ENCODE data around the gene RAE1. TPM values are rescaled to one million over a fixed set of nuclear protein-coding genes. Genes with fewer than 3 reads are reported as not detected.
A peak's percentile ranks its signal among the peaks of the same experiment; 100 is the strongest.

RAE1 gene
- total RNA-seq, 2 experiments from 2014 or later = 33.7 to 38.2 TPM

DNA sequence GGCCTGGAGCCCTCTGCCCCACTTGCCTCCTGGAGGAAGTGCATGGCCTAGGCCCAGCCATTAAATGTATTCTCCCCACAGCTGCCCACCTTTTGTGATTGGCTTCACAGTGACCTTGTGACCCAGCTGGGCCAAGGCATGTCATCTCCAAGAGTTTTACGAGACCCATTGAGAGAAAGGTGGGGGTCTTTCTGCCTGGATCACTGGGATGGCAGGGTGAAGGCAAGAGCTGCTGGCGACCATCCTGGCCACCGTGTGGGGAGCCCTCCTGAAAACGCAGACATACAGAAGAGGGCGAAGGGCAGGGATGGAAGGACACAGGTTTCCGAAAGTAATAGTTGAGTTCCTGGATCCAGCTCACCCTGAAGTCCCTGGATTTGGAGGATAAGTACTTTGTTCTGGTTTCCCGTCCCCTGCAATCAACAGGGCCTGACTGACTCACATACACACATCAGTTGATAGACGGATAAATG lies 33.7 kb upstream of the RAE1 start:
- H3K4me3 Mint-ChIP-seq = no peak overlapping the region
- no peak overlapping the region for H3K27ac Mint-ChIP-seq
- no peak for DNase-seq
- peaks cover 22% of the 10 kb centered on the region for H3K27me3 Mint-ChIP-seq
- H3K9me3 Mint-ChIP-seq = no peaks in the 10 kb centered on the region
- ChIA-PET POLR2A (no interaction called here), CTCF (no interaction called here)
- intact Hi-C loops (cut with micrococcal nuclease) = no loop called here
- no peaks in the 10 kb centered on the region for H3K36me3 Mint-ChIP-seq
- H3K4me1 Mint-ChIP-seq (ENCODE audit: low read depth) = no peaks in the 10 kb centered on the region

GRCh38 chr20:57317789-57318371 lies 33.2 kb upstream of the RAE1 start:
- Mint-ChIP-seq H3K9me3 (no peaks in the 10 kb centered on the region), H3K36me3 (no peaks in the 10 kb centered on the region), H3K4me3 (no peak overlapping the region), H3K27me3 (peaks cover 27% of the 10 kb centered on the region), H3K4me1 (ENCODE audit: low read depth) (no peaks in the 10 kb centered on the region), H3K27ac (no peak overlapping the region)
- POLR2A ChIA-PET = no interaction called here
- DNase-seq = peak; percentile 9
- intact Hi-C loops (cut with micrococcal nuclease) = no loop called here
- CTCF ChIA-PET = no interaction called here

- Mint-ChIP-seq H3K9me3 (peaks cover 4% of the 10 kb centered on the region), H3K27ac (no peak overlapping the region)
- POLR2A ChIA-PET = no interaction called here
Observed at GRCh38 chr20:57319584-57319983, 31.5 kb upstream of the RAE1 start.

DNA sequence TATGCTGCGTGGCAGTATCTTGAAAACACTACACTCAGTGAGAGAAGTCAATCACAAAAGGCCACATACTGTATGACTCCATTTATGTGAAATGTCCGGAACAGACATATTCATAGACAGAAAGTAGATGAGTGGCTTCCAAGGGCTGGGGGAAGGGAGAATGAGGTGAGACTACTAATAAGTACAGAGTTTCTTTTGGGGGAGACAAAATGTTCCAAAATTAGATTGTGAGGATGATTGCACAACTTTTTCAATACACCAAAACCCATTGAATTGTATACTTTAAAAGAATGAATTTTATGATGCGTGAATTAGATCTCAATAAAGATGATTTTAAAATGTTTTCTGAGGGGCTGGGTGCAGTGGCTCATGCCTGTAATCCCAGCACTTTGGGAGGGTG lies 30.7 kb upstream of the RAE1 start:
- no peak for DNase-seq
- Mint-ChIP-seq H3K9me3 (peaks cover 9% of the 10 kb centered on the region), H3K36me3 (no peaks in the 10 kb centered on the region), H3K4me1 (ENCODE audit: low read depth) (no peaks in the 10 kb centered on the region), H3K27ac (no peak overlapping the region), H3K27me3 (peaks cover 40% of the 10 kb centered on the region), H3K4me3 (no peak overlapping the region)
- ChIA-PET CTCF (no interaction called here), POLR2A (no interaction called here)
- intact Hi-C loops (cut with micrococcal nuclease) = no loop called here

More at GRCh38 chr20:57319584-57319983, 31.5 kb upstream of the RAE1 start:
- no peak for DNase-seq
- intact Hi-C loops (cut with micrococcal nuclease) = no loop called here
- no peaks in the 10 kb centered on the region for H3K4me1 Mint-ChIP-seq (ENCODE audit: low read depth)
- no peak overlapping the region for H3K4me3 Mint-ChIP-seq
- CTCF ChIA-PET = no interaction called here
- peaks cover 32% of the 10 kb centered on the region for H3K27me3 Mint-ChIP-seq
- H3K36me3 Mint-ChIP-seq = no peaks in the 10 kb centered on the region

DNA sequence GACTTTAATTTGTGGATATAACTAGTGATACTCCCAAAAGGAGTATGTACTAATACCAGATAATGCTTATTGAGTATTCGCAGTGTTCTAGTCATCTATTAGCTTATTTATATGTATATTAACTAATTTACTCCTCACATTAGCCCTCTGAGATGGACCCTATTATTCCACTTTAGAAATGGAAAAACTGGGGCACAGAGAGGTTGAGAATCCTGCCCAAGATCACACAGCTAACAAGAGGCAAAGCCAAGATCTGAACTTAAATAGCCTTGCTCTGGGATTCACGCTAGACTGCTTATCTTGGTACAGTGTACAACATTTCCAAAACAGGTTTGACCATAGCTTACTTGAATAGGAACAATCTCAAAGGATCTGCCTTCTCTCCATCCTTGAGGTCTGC lies 29.9 kb upstream of the RAE1 start:
- no peak overlapping the region for H3K27ac Mint-ChIP-seq
- ChIA-PET POLR2A (no interaction called here), CTCF (no interaction called here)
- H3K36me3 Mint-ChIP-seq = no peaks in the 10 kb centered on the region
- peaks cover 9% of the 10 kb centered on the region for H3K9me3 Mint-ChIP-seq
- H3K4me3 Mint-ChIP-seq = no peak overlapping the region
- H3K4me1 Mint-ChIP-seq (ENCODE audit: low read depth) = no peaks in the 10 kb centered on the region
- intact Hi-C loops (cut with micrococcal nuclease) = no loop called here
- H3K27me3 Mint-ChIP-seq = peaks cover 41% of the 10 kb centered on the region
- DNase-seq = no peak

DNA sequence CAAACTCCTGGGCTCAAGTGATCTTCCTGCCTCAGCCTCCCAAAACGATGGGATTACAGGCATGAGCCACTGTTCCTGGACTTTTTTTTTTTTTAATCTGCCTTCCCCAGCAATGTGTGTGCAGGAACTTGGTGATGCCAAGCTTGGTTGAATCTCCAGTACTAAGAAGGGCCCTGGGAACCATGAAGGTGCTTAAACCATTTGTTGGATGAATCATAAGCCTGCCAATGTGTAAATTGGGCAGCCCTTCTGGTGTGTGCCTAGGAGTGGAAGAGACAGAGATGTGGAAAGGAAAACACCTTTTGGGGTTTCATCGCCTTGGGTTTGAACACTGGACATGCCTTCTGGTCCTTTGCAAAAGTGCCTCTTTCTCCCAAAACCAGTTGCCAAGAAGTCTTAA lies 28.6 kb upstream of the RAE1 start:
- ChIA-PET CTCF (no interaction called here), POLR2A (no interaction called here)
- Mint-ChIP-seq H3K4me1 (ENCODE audit: low read depth) (no peaks in the 10 kb centered on the region), H3K27me3 (peaks cover 44% of the 10 kb centered on the region), H3K9me3 (peaks cover 9% of the 10 kb centered on the region), H3K4me3 (no peak overlapping the region), H3K27ac (no peak overlapping the region), H3K36me3 (no peaks in the 10 kb centered on the region)
- intact Hi-C loops (cut with micrococcal nuclease) = no loop called here
- no peak for DNase-seq

DNA sequence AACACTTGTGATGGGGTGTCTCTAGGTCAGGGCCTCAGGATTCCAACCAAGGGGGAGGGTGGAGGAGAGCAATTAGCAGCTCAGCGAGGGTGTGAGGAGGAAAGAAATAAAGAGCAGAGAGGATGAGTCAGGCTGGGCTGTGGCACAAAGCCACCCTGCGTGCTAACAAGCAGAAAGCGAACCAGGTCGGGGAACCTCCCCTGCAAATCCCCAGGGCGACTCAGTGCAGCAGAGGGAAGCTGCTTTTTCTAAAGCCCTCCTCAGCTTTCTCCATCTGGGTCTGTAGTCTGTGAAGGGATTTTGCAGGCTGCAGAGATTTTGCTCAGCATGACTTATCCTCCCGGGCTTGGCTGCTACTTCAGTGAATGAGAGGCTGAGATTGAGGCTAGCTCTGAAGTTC lies 28.0 kb upstream of the RAE1 start:
- POLR2A ChIA-PET = no interaction called here
- Mint-ChIP-seq H3K36me3 (no peaks in the 10 kb centered on the region), H3K9me3 (peaks cover 9% of the 10 kb centered on the region), H3K4me1 (ENCODE audit: low read depth) (no peaks in the 10 kb centered on the region), H3K27me3 (peaks cover 43% of the 10 kb centered on the region), H3K4me3 (no peak overlapping the region), H3K27ac (no peak overlapping the region)
- intact Hi-C loops (cut with micrococcal nuclease) = no loop called here
- CTCF ChIA-PET = no interaction called here
- no peak for DNase-seq

- Mint-ChIP-seq H3K27ac (no peak overlapping the region), H3K36me3 (no peaks in the 10 kb centered on the region), H3K9me3 (peaks cover 9% of the 10 kb centered on the region), H3K4me1 (ENCODE audit: low read depth) (no peaks in the 10 kb centered on the region), H3K27me3 (peaks cover 43% of the 10 kb centered on the region), H3K4me3 (no peak overlapping the region)
- DNase-seq = no peak
- ChIA-PET CTCF (no interaction called here), POLR2A (no interaction called here)
- intact Hi-C loops (cut with micrococcal nuclease) = no loop called here
Observed at GRCh38 chr20:57325632-57326356, 25.3 kb upstream of the RAE1 start.

DNA sequence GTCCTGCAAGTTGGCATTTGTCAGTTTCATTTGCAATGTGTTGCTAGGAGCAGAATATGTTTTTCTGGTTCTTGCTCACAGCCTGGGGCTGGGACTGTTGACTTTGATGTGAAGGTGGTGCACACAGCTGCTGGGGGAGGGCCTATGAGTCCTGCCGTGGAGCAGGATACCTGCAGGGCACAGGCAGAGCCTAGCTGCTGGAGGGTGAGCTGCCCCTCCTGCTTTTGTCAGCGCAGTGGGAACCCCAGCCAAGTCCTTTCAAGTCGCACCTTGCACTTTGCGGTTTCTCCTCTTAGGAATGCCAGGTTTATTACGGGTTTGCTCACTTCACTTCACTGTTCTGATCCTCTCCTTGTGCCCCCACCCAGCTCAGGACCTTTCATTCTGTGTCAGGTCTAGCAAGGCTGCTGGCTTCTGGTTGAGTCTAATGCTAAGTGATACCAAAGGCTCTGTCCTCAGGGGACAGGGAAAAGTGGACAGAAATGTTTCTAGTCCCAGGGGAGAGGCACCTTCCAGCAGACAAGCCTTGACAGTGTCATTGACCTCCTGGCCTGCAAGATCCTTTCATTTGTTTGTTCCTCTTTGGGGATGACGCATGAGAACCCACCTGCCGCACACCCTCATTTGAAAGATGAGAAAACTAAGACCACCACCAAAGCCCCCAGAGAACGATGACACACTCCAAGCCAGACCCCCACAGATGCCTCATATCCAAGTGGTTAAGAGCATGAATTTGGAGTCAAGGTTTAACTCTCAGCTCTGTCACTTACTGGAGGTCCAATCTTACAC lies 24.2 kb upstream of the RAE1 start:
- no peaks in the 10 kb centered on the region for H3K4me1 Mint-ChIP-seq (ENCODE audit: low read depth)
- H3K36me3 Mint-ChIP-seq = no peaks in the 10 kb centered on the region
- no peak overlapping the region for H3K27ac Mint-ChIP-seq
- H3K27me3 Mint-ChIP-seq = peaks cover 40% of the 10 kb centered on the region
- no peak overlapping the region for H3K4me3 Mint-ChIP-seq
- DNase-seq = no peak
- ChIA-PET CTCF (no interaction called here), POLR2A (no interaction called here)
- peaks cover 9% of the 10 kb centered on the region for H3K9me3 Mint-ChIP-seq
- intact Hi-C loops (cut with micrococcal nuclease) = no loop called here

DNA sequence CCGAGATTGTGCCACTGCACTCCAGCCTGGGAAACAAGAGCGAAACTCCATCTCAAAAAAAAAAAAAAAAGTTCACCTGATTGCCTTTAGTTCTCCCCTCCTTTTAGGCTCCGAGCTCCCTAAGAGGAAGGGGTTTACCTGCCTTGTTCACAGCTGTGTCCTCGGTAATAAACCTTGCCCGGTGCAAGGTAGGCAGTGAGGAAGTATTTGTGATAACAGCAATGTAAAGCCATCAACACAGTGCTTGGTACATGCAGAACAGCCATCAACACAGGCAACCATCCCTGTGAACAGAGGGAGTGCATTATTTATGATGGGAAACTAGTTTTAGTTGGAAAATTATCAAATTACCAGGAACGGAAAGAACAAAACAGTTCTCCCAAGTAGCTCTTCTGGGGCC lies 23.2 kb upstream of the RAE1 start:
- CTCF ChIA-PET = no interaction called here
- DNase-seq = no peak
- Mint-ChIP-seq H3K4me1 (ENCODE audit: low read depth) (no peaks in the 10 kb centered on the region), H3K9me3 (peaks cover 9% of the 10 kb centered on the region), H3K36me3 (no peaks in the 10 kb centered on the region), H3K27ac (no peak overlapping the region), H3K4me3 (no peak overlapping the region), H3K27me3 (peaks cover 38% of the 10 kb centered on the region)
- intact Hi-C loops (cut with micrococcal nuclease) = no loop called here
- POLR2A ChIA-PET = no interaction called here

- peaks cover 34% of the 10 kb centered on the region for H3K27me3 Mint-ChIP-seq
- no peak within 1 kb of the TSS for H3K4me3 Mint-ChIP-seq
- no peak for DNase-seq
- H3K36me3 Mint-ChIP-seq = no peaks in the 10 kb centered on the region
- ChIA-PET POLR2A (no interaction called here), CTCF (interaction anchor here (0.6 to 1.5 kb wide), 3 partner anchors 94 to 779 kb away, joined by 3 read pairs; no protein-coding TSS in a partner anchor)
- H3K27ac Mint-ChIP-seq = no peak within 1 kb of the TSS
- no peaks in the 10 kb centered on the region for H3K4me1 Mint-ChIP-seq (ENCODE audit: low read depth)
- intact Hi-C loops (cut with micrococcal nuclease) = no loop called here
- H3K9me3 Mint-ChIP-seq = peaks cover 4% of the 10 kb centered on the region
Observed at GRCh38 chr20:57329608-57330221, 21.3 kb upstream of the RAE1 start, which contains the start of gene SPO11. Gene SPO11 (plus strand): TSS chr20:57329803. CDS start chr20:57329868, 65 bp downstream.

DNA sequence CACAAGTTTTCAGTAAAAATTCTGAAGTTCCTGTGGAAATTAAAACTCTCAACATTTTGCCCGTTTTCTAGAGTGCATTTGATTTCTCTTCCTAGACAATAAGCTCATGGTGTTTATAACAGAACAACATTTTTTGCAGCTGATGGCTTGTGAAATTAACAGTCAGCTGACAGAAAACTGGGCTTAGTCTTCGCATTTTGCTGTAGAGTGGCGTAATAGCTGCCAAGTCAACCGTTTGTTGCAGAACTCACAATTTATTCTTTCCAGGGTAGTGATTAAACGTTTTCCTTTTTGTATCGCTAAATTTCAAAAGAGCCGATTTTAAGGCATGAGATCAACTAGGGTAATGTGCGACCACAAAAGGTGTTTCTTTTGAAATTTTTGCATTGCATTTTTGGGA lies 20.1 kb upstream of the RAE1 start:
- Mint-ChIP-seq H3K4me1 (ENCODE audit: low read depth) (no peaks in the 10 kb centered on the region), H3K27me3 (peaks cover 26% of the 10 kb centered on the region), H3K9me3 (no peaks in the 10 kb centered on the region), H3K27ac (no peak overlapping the region), H3K36me3 (no peaks in the 10 kb centered on the region), H3K4me3 (no peak overlapping the region)
- ChIA-PET POLR2A (no interaction called here), CTCF (interaction anchor here (0.9 kb wide), 1 partner anchor 168 kb away, joined by 3 read pairs; no protein-coding TSS in a partner anchor)
- DNase-seq = no peak
- intact Hi-C loops (cut with micrococcal nuclease) = no loop called here

Data from activated CD4-positive, alpha-beta memory T cell treated with anti-CD3 and anti-CD28 coated beads for 36 hours (primary cell).